GM12892 (cell line): ENCODE data around the gene CEP120.
A peak's percentile ranks its signal among the peaks of the same experiment; 100 is the strongest.

Experiments
- DNase-seq: peaks from one replicate; pipeline ENCODE4 v3.0.0; 2011; ENCODE audit not compliant: insufficient read length
- FAIRE-seq: peaks from 2 replicates; lab custom pipeline; 2011; peaks lifted over from hg19 to GRCh38; lab: Jason Lieb, UNC
- POLR2A ChIP-seq: IDR thresholded peaks from 2 replicates; pipeline ENCODE4 v1.6.1; 2011; ENCODE audit warnings: low read depth, low read length, control low read depth
- POLR2AphosphoS5 ChIP-seq: IDR thresholded peaks from 2 replicates; pipeline ENCODE4 v1.6.1; 2011; ENCODE audit warnings: low read depth, low read length, control low read depth
- TAF1 ChIP-seq: IDR thresholded peaks from 2 replicates; pipeline ENCODE4 v1.6.1; 2011; ENCODE audit warnings: low read depth, mild to moderate bottlenecking, control low read depth, low read length, borderline replicate concordance

Gene CEP120

GRCh38 chr5:123451047-123451446, 27.8 kb upstream of the CEP120 start:
- TF ChIP-seq TAF1 (no peak), POLR2AphosphoS5 (no peak), POLR2A (no peak)
- FAIRE-seq (no peak), DNase-seq (no peak)

GRCh38 chr5:123450640-123451039, 27.4 kb upstream of the CEP120 start:
- TF ChIP-seq POLR2AphosphoS5 = no peak
- TF ChIP-seq TAF1 = no peak
- no peak for TF ChIP-seq POLR2A
- FAIRE-seq (no peak), DNase-seq (no peak)

GRCh38 chr5:123450114-123450513, 26.9 kb upstream of the CEP120 start:
- FAIRE-seq (no peak), DNase-seq (no peak)
- TF ChIP-seq POLR2A (no peak), POLR2AphosphoS5 (no peak), TAF1 (no peak)

GRCh38 chr5:123449424-123449974, 26.3 kb upstream of the CEP120 start:
- DNase-seq (no peak), FAIRE-seq (no peak)

GRCh38 chr5:123448743-123449142, 25.5 kb upstream of the CEP120 start:
- no peak for DNase-seq
- FAIRE-seq = no peak
- TF ChIP-seq POLR2A (no peak), POLR2AphosphoS5 (no peak), TAF1 (no peak)

More at GRCh38 chr5:123449424-123449974, 26.3 kb upstream of the CEP120 start:
- TF ChIP-seq POLR2AphosphoS5 (no peak), POLR2A (no peak)

- TF ChIP-seq POLR2A = no peak
- TF ChIP-seq TAF1 = no peak
- TF ChIP-seq POLR2AphosphoS5 = no peak
- DNase-seq (no peak), FAIRE-seq (peak; percentile 97)
These were observed 24.9 kb upstream of the CEP120 start for GRCh38 chr5:123448017-123448617.

- TF ChIP-seq TAF1 = no peak
- no peak for TF ChIP-seq POLR2AphosphoS5
- TF ChIP-seq POLR2A = no peak
- no peak for DNase-seq
- no peak for FAIRE-seq
These were observed 20.8 kb upstream of the CEP120 start for GRCh38 chr5:123444016-123444415.

GRCh38 chr5:123441408-123441807, 18.2 kb upstream of the CEP120 start:
- DNase-seq (no peak), FAIRE-seq (peak; percentile 33)
- TF ChIP-seq POLR2AphosphoS5 (no peak), TAF1 (no peak), POLR2A (no peak)

GRCh38 chr5:123440456-123441181, 17.4 kb upstream of the CEP120 start:
- no peak for DNase-seq

GRCh38 chr5:123439709-123440108, 16.5 kb upstream of the CEP120 start:
- DNase-seq (no peak), FAIRE-seq (peak; percentile 60)
- TF ChIP-seq POLR2AphosphoS5 (no peak), TAF1 (no peak), POLR2A (no peak)

More at GRCh38 chr5:123440456-123441181, 17.4 kb upstream of the CEP120 start:
- no peak for FAIRE-seq
- TF ChIP-seq POLR2AphosphoS5 = no peak
- no peak for TF ChIP-seq TAF1
- no peak for TF ChIP-seq POLR2A

GRCh38 chr5:123438902-123439301, 15.7 kb upstream of the CEP120 start:
- peak; percentile 61 for FAIRE-seq
- TF ChIP-seq POLR2A = no peak
- TF ChIP-seq POLR2AphosphoS5 = no peak
- TF ChIP-seq TAF1 = no peak
- no peak for DNase-seq

GRCh38 chr5:123438244-123438643, 15.0 kb upstream of the CEP120 start:
- peak; percentile 96 for FAIRE-seq
- no peak for DNase-seq
- no peak for TF ChIP-seq TAF1
- TF ChIP-seq POLR2A = no peak
- no peak for TF ChIP-seq POLR2AphosphoS5
